ENCODE measurements around the gene ID4. TPM values are rescaled to one million over a fixed set of nuclear protein-coding genes. Genes with fewer than 3 reads are reported as not detected.

Gene ID4
- not detected for total RNA-seq

- H3K9me3 Mint-ChIP-seq (ENCODE audit: insufficient read depth) = no peaks in the 10 kb centered on the region
- DNase-seq = no peak
- ATAC-seq = no peak
- H3K27me3 Mint-ChIP-seq (ENCODE audit: low read depth) = peaks cover 46% of the 10 kb centered on the region
- H3K27ac Mint-ChIP-seq = no peak within 1 kb of the TSS
- H3K36me3 Mint-ChIP-seq (ENCODE audit: low read depth) = peaks cover 7% of the 10 kb centered on the region
- H3K4me3 Mint-ChIP-seq = peak within 1 kb of the TSS; percentile 10
- CTCF ChIA-PET = no interaction called here
- peaks cover 3% of the 10 kb centered on the region for H3K4me1 Mint-ChIP-seq (ENCODE audit: low read depth)
- POLR2A ChIA-PET = no interaction called here
Measured at GRCh38 chr6:19836799-19837510, at the start of gene ID4. ID4 (plus strand) TSS chr6:19837370; CDS start chr6:19837755, 385 bp downstream.

- no peaks in the 10 kb centered on the region for H3K9me3 Mint-ChIP-seq (ENCODE audit: insufficient read depth)
- no peaks in the 10 kb centered on the region for H3K27me3 Mint-ChIP-seq (ENCODE audit: low read depth)
- no peaks in the 10 kb centered on the region for H3K4me1 Mint-ChIP-seq (ENCODE audit: low read depth)
- no peak overlapping the region for H3K4me3 Mint-ChIP-seq
- H3K27ac Mint-ChIP-seq = no peak overlapping the region
- ChIA-PET CTCF (interaction anchor here (1.1 kb wide), 1 partner anchor 799 kb away, joined by 3 read pairs; no protein-coding TSS in a partner anchor), POLR2A (no interaction called here)
- no peak for ATAC-seq
- no peak for DNase-seq
- H3K36me3 Mint-ChIP-seq (ENCODE audit: low read depth) = no peaks in the 10 kb centered on the region
Measured at GRCh38 chr6:19788686-19789085, 48.5 kb upstream of the ID4 start.

- ChIA-PET CTCF (interaction anchor here (1.1 kb wide), 1 partner anchor 799 kb away, joined by 3 read pairs; no protein-coding TSS in a partner anchor), POLR2A (no interaction called here)
- Mint-ChIP-seq H3K9me3 (ENCODE audit: insufficient read depth) (no peaks in the 10 kb centered on the region), H3K4me3 (no peak overlapping the region), H3K4me1 (ENCODE audit: low read depth) (no peaks in the 10 kb centered on the region), H3K27me3 (ENCODE audit: low read depth) (no peaks in the 10 kb centered on the region), H3K27ac (no peak overlapping the region), H3K36me3 (ENCODE audit: low read depth) (no peaks in the 10 kb centered on the region)
- no peak for DNase-seq
- ATAC-seq = no peak
Measured at GRCh38 chr6:19789100-19789803, 47.9 kb upstream of the ID4 start.

GRCh38 chr6:19791267-19791666 lies 45.9 kb upstream of the ID4 start:
- no peak for DNase-seq
- ChIA-PET CTCF (interaction anchor here (0.6 kb wide), 1 partner anchor 1137 kb away, joined by 3 read pairs; no protein-coding TSS in a partner anchor), POLR2A (no interaction called here)
- no peaks in the 10 kb centered on the region for H3K4me1 Mint-ChIP-seq (ENCODE audit: low read depth)
- H3K27ac Mint-ChIP-seq = no peak overlapping the region
- no peaks in the 10 kb centered on the region for H3K9me3 Mint-ChIP-seq (ENCODE audit: insufficient read depth)
- H3K4me3 Mint-ChIP-seq = no peak overlapping the region
- no peaks in the 10 kb centered on the region for H3K27me3 Mint-ChIP-seq (ENCODE audit: low read depth)
- ATAC-seq = no peak
- no peaks in the 10 kb centered on the region for H3K36me3 Mint-ChIP-seq (ENCODE audit: low read depth)

GRCh38 chr6:19795211-19795610 lies 42.0 kb upstream of the ID4 start:
- no peaks in the 10 kb centered on the region for H3K27me3 Mint-ChIP-seq (ENCODE audit: low read depth)
- H3K27ac Mint-ChIP-seq = no peak overlapping the region
- ChIA-PET CTCF (no interaction called here), POLR2A (no interaction called here)
- ATAC-seq = no peak
- H3K9me3 Mint-ChIP-seq (ENCODE audit: insufficient read depth) = peaks cover 9% of the 10 kb centered on the region
- DNase-seq = no peak
- H3K36me3 Mint-ChIP-seq (ENCODE audit: low read depth) = no peaks in the 10 kb centered on the region
- no peak overlapping the region for H3K4me3 Mint-ChIP-seq
- no peaks in the 10 kb centered on the region for H3K4me1 Mint-ChIP-seq (ENCODE audit: low read depth)

- Mint-ChIP-seq H3K4me1 (ENCODE audit: low read depth) (no peaks in the 10 kb centered on the region), H3K27me3 (ENCODE audit: low read depth) (no peaks in the 10 kb centered on the region), H3K36me3 (ENCODE audit: low read depth) (no peaks in the 10 kb centered on the region), H3K27ac (no peak overlapping the region), H3K9me3 (ENCODE audit: insufficient read depth) (peaks cover 9% of the 10 kb centered on the region), H3K4me3 (no peak overlapping the region)
- POLR2A ChIA-PET = no interaction called here
- ATAC-seq (no peak), DNase-seq (no peak)
- CTCF ChIA-PET = no interaction called here
Measured at GRCh38 chr6:19796452-19796851, 40.7 kb upstream of the ID4 start.

GRCh38 chr6:19798362-19798761 lies 38.8 kb upstream of the ID4 start:
- Mint-ChIP-seq H3K36me3 (ENCODE audit: low read depth) (no peaks in the 10 kb centered on the region), H3K4me3 (no peak overlapping the region), H3K27me3 (ENCODE audit: low read depth) (peaks cover 1% of the 10 kb centered on the region), H3K9me3 (ENCODE audit: insufficient read depth) (peaks cover 9% of the 10 kb centered on the region), H3K4me1 (ENCODE audit: low read depth) (no peaks in the 10 kb centered on the region), H3K27ac (no peak overlapping the region)
- no peak for DNase-seq
- no peak for ATAC-seq
- CTCF ChIA-PET = no interaction called here
- POLR2A ChIA-PET = no interaction called here

GRCh38 chr6:19802656-19803055 lies 34.5 kb upstream of the ID4 start:
- ChIA-PET CTCF (no interaction called here), POLR2A (no interaction called here)
- DNase-seq (no peak), ATAC-seq (no peak)
- Mint-ChIP-seq H3K36me3 (ENCODE audit: low read depth) (no peaks in the 10 kb centered on the region), H3K4me3 (no peak overlapping the region), H3K27ac (no peak overlapping the region), H3K27me3 (ENCODE audit: low read depth) (peaks cover 19% of the 10 kb centered on the region), H3K9me3 (ENCODE audit: insufficient read depth) (no peaks in the 10 kb centered on the region), H3K4me1 (ENCODE audit: low read depth) (peaks cover 6% of the 10 kb centered on the region)

- no peak overlapping the region for H3K27ac Mint-ChIP-seq
- CTCF ChIA-PET = no interaction called here
- no peak for DNase-seq
- H3K27me3 Mint-ChIP-seq (ENCODE audit: low read depth) = peaks cover 19% of the 10 kb centered on the region
- H3K4me3 Mint-ChIP-seq = no peak overlapping the region
- POLR2A ChIA-PET = no interaction called here
- peaks cover 6% of the 10 kb centered on the region for H3K4me1 Mint-ChIP-seq (ENCODE audit: low read depth)
- no peaks in the 10 kb centered on the region for H3K36me3 Mint-ChIP-seq (ENCODE audit: low read depth)
- H3K9me3 Mint-ChIP-seq (ENCODE audit: insufficient read depth) = no peaks in the 10 kb centered on the region
- no peak for ATAC-seq
Measured at GRCh38 chr6:19803331-19804204, 33.6 kb upstream of the ID4 start.

GRCh38 chr6:19804205-19805128 lies 32.7 kb upstream of the ID4 start:
- Mint-ChIP-seq H3K4me1 (ENCODE audit: low read depth) (peaks cover 6% of the 10 kb centered on the region), H3K27ac (no peak overlapping the region), H3K9me3 (ENCODE audit: insufficient read depth) (no peaks in the 10 kb centered on the region), H3K36me3 (ENCODE audit: low read depth) (no peaks in the 10 kb centered on the region), H3K27me3 (ENCODE audit: low read depth) (peaks cover 19% of the 10 kb centered on the region), H3K4me3 (peak overlapping the region; percentile 64)
- DNase-seq = peak; percentile 75
- CTCF ChIA-PET = no interaction called here
- POLR2A ChIA-PET = no interaction called here
- ATAC-seq = peak; percentile 97

- no peak for ATAC-seq
- no peaks in the 10 kb centered on the region for H3K36me3 Mint-ChIP-seq (ENCODE audit: low read depth)
- peak overlapping the region; percentile 58 for H3K4me3 Mint-ChIP-seq
- no peak for DNase-seq
- POLR2A ChIA-PET = no interaction called here
- H3K9me3 Mint-ChIP-seq (ENCODE audit: insufficient read depth) = no peaks in the 10 kb centered on the region
- no peak overlapping the region for H3K27ac Mint-ChIP-seq
- CTCF ChIA-PET = no interaction called here
- H3K4me1 Mint-ChIP-seq (ENCODE audit: low read depth) = peaks cover 6% of the 10 kb centered on the region
- peaks cover 19% of the 10 kb centered on the region for H3K27me3 Mint-ChIP-seq (ENCODE audit: low read depth)
Measured at GRCh38 chr6:19805129-19805481, 32.1 kb upstream of the ID4 start.

Data from activated CD8-positive, alpha-beta T cell treated with anti-CD3 and anti-CD28 coated beads, Interleukin-2, amount 10 ng/mL, durations not matched to agents 7 days and 5 days (primary cell).